Nephron progenitor cell (in vitro differentiated cells): ENCODE data around the gene MED23.

Experiments used
- DNase-seq: peaks from one replicate; pipeline ENCODE4 v3.0.0; 2021
- H3K27ac Mint-ChIP-seq: 2 replicates; pipeline ENCODE4 v1.8.0; 2021; ENCODE audit warnings: mild to moderate bottlenecking, moderate library complexity, mixed read lengths
- H3K27me3 Mint-ChIP-seq: 2 replicates; pipeline ENCODE4 v1.8.0; 2021; ENCODE audit warnings: mild to moderate bottlenecking, low read depth, mixed read lengths; ENCODE audit not compliant: poor library complexity
- H3K36me3 Mint-ChIP-seq: 2 replicates; pipeline ENCODE4 v1.8.0; 2021; ENCODE audit warnings: low read depth, mixed read lengths
- H3K4me1 Mint-ChIP-seq: 2 replicates; pipeline ENCODE4 v1.8.0; 2021; ENCODE audit warnings: mixed read lengths
- H3K4me3 Mint-ChIP-seq: 2 replicates; pipeline ENCODE4 v1.8.0; 2021; ENCODE audit warnings: mild to moderate bottlenecking, moderate library complexity, mixed read lengths
- H3K9me3 Mint-ChIP-seq: 2 replicates; pipeline ENCODE4 v1.8.0; 2021; ENCODE audit warnings: mild to moderate bottlenecking, moderate library complexity, mixed read lengths
- TF ChIP-seq, protein P1 (sequence below): fragments of 200-600 bp; sonication (generic); IDR thresholded peaks from 2 replicates; pipeline ENCODE4 v1.5.0; 2021; ENCODE audit warnings: antibody characterized with exemption

The MED23 gene

DNA sequence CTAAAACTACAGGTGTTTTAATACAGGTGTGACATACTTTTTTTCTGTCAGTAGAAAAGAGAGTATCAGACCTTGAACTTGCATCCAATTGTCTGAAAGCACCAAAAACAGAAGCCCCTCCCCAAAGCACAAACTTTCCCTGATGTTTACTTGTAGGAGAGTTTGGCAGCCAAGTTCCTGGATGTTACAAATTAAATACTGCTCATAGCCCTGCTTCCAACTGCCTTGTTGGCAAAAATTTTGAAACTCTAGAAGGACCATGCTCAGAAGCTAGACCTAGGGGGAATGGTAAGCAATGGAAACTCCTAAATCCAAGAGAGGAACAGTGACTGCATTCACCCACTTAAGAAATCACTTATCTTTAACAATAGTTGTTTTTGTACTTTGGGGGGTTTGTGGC is 72.0 kb downstream of the MED23 start:
- Mint-ChIP-seq H3K4me3 (no peak overlapping the region), H3K36me3 (no peaks in the 10 kb centered on the region), H3K27me3 (peaks cover 8% of the 10 kb centered on the region), H3K27ac (no peak overlapping the region), H3K9me3 (no peaks in the 10 kb centered on the region), H3K4me1 (no peaks in the 10 kb centered on the region)
- TF ChIP-seq, protein P1, sequence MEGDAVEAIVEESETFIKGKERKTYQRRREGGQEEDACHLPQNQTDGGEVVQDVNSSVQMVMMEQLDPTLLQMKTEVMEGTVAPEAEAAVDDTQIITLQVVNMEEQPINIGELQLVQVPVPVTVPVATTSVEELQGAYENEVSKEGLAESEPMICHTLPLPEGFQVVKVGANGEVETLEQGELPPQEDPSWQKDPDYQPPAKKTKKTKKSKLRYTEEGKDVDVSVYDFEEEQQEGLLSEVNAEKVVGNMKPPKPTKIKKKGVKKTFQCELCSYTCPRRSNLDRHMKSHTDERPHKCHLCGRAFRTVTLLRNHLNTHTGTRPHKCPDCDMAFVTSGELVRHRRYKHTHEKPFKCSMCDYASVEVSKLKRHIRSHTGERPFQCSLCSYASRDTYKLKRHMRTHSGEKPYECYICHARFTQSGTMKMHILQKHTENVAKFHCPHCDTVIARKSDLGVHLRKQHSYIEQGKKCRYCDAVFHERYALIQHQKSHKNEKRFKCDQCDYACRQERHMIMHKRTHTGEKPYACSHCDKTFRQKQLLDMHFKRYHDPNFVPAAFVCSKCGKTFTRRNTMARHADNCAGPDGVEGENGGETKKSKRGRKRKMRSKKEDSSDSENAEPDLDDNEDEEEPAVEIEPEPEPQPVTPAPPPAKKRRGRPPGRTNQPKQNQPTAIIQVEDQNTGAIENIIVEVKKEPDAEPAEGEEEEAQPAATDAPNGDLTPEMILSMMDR, result no peak
- DNase-seq, result no peak

DNA sequence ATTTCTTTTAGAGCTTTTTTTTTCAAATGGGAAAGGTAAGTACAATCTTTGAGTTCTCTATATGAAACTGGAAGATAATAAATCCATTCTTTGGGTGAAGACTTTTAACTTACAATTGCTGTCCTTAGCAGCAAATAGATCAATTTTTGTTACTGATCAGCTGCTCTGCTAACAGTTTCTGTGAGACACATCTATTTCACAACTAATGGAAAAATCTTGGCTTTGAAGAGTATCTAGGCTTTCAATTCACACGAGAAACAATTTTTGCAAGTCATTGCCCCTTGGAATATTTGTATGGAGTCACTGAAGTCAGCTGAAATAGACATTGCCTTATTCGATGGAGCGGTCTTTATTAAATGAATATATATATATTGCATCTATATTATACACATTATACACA is 75.5 kb downstream of the MED23 start:
- no peaks in the 10 kb centered on the region for H3K36me3 Mint-ChIP-seq
- H3K9me3 Mint-ChIP-seq, result no peaks in the 10 kb centered on the region
- H3K4me1 Mint-ChIP-seq, result peaks cover under 1% of the 10 kb centered on the region
- H3K4me3 Mint-ChIP-seq, result no peak overlapping the region
- H3K27ac Mint-ChIP-seq, result no peak overlapping the region
- peaks cover 8% of the 10 kb centered on the region for H3K27me3 Mint-ChIP-seq
- TF ChIP-seq, protein P1, result no peak
- DNase-seq, result no peak

DNA sequence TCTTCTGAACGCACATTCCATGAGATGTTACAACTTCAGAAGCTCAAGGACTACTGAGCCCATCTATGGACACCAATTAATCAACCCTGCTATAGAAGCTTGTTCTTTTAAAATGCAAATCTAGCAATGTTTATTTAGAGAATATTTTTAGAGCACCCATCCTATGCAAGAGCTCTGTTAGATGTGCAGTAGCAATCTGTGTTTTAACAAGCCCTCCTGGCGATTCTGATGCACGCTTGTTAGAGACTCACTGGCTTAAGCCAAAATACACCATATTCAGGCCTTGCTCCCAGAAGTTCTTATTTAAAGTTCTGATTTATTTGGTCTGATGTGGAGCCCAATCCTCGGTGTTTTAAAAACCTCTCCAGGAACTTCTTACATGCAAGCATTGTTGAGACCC is 76.1 kb downstream of the MED23 start:
- no peaks in the 10 kb centered on the region for H3K9me3 Mint-ChIP-seq
- peaks cover 5% of the 10 kb centered on the region for H3K4me1 Mint-ChIP-seq
- no peaks in the 10 kb centered on the region for H3K36me3 Mint-ChIP-seq
- TF ChIP-seq, protein P1, result no peak
- no peak overlapping the region for H3K4me3 Mint-ChIP-seq
- no peak overlapping the region for H3K27ac Mint-ChIP-seq
- no peak for DNase-seq
- H3K27me3 Mint-ChIP-seq, result peaks cover 8% of the 10 kb centered on the region

DNA sequence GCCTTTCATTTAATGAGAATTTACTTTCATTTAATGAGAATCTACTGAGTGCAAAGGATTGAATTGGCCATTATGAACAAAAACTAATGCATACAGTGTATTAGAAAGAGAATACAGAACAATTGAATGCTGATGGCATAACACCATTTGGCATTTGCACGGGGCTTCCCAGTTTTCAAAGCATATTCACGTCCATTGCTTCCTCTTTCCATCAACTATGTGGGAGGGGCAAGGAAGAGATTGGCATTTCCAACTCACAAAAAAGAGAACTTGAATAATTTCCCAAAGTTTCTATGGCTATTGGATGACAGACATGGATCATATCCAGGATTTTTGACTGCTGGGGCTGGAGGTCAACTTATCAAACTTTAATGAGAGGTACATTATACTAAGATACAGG is 78.2 kb downstream of the MED23 start:
- Mint-ChIP-seq H3K36me3 (no peaks in the 10 kb centered on the region), H3K9me3 (no peaks in the 10 kb centered on the region), H3K4me3 (no peak overlapping the region), H3K27ac (no peak overlapping the region), H3K4me1 (peaks cover 5% of the 10 kb centered on the region), H3K27me3 (peaks cover 8% of the 10 kb centered on the region)
- no peak for DNase-seq
- TF ChIP-seq, protein P1, result no peak

DNA sequence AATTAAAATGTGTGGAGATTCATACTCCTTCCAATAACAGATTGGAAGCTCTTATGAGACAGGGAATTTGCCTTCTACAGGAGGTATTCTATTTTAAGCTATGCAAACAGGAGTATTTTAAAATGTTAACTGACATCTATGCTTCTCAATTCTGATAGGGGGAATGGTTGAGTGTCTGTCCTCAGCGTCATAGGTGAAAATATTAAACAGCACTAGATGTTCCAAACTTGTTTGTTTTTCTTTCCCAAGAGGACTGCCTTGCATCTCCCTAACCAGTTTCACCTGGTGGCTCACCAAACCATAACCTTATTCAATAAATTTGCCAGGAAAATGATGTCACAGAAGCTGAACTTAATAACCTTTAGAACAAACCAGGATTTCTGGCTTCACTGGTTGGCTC is 79.6 kb downstream of the MED23 start:
- Mint-ChIP-seq H3K36me3 (no peaks in the 10 kb centered on the region), H3K9me3 (peaks cover 10% of the 10 kb centered on the region), H3K27ac (no peak overlapping the region), H3K4me3 (no peak overlapping the region), H3K27me3 (peaks cover 7% of the 10 kb centered on the region), H3K4me1 (peaks cover 5% of the 10 kb centered on the region)
- DNase-seq, result no peak
- TF ChIP-seq, protein P1, result no peak

DNA sequence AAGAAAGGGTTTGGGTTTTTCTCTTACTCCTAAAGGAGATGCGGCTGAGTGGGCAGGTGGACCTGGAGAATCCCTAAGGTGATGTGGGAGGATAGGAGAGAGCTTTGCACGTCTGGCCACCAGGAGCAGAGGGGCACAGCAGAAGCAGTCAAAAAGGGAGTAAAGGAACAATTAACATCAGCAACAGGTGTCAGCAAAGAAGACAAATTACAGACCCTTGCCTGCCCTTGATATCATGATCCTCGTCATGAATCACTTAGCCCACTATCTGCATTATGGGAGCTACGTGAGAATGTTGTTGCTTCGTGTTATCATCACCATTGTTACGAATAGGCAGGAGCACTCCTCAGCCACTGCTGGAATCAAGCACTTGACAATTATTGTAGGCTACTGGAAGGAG is 80.6 kb downstream of the MED23 start:
- TF ChIP-seq, protein P1, result no peak
- peaks cover 5% of the 10 kb centered on the region for H3K4me1 Mint-ChIP-seq
- no peak overlapping the region for H3K4me3 Mint-ChIP-seq
- no peaks in the 10 kb centered on the region for H3K36me3 Mint-ChIP-seq
- no peak for DNase-seq
- peaks cover 18% of the 10 kb centered on the region for H3K9me3 Mint-ChIP-seq
- no peak overlapping the region for H3K27ac Mint-ChIP-seq
- H3K27me3 Mint-ChIP-seq, result peaks cover 7% of the 10 kb centered on the region
